Nephron progenitor cell (in vitro differentiated cells): ENCODE data around the gene LGR6.

Experiments used
- DNase-seq: peaks from one replicate; pipeline ENCODE4 v3.0.0; 2021
- H3K27ac Mint-ChIP-seq: 2 replicates; pipeline ENCODE4 v1.8.0; 2021; ENCODE audit warnings: mild to moderate bottlenecking, moderate library complexity, mixed read lengths
- H3K27me3 Mint-ChIP-seq: 2 replicates; pipeline ENCODE4 v1.8.0; 2021; ENCODE audit warnings: mild to moderate bottlenecking, low read depth, mixed read lengths; ENCODE audit not compliant: poor library complexity
- H3K36me3 Mint-ChIP-seq: 2 replicates; pipeline ENCODE4 v1.8.0; 2021; ENCODE audit warnings: low read depth, mixed read lengths
- H3K4me1 Mint-ChIP-seq: 2 replicates; pipeline ENCODE4 v1.8.0; 2021; ENCODE audit warnings: mixed read lengths
- H3K4me3 Mint-ChIP-seq: 2 replicates; pipeline ENCODE4 v1.8.0; 2021; ENCODE audit warnings: mild to moderate bottlenecking, moderate library complexity, mixed read lengths
- H3K9me3 Mint-ChIP-seq: 2 replicates; pipeline ENCODE4 v1.8.0; 2021; ENCODE audit warnings: mild to moderate bottlenecking, moderate library complexity, mixed read lengths
- TF ChIP-seq, protein P1 (sequence below): fragments of 200-600 bp; sonication (generic); IDR thresholded peaks from 2 replicates; pipeline ENCODE4 v1.5.0; 2021; ENCODE audit warnings: antibody characterized with exemption

LGR6 gene

DNA sequence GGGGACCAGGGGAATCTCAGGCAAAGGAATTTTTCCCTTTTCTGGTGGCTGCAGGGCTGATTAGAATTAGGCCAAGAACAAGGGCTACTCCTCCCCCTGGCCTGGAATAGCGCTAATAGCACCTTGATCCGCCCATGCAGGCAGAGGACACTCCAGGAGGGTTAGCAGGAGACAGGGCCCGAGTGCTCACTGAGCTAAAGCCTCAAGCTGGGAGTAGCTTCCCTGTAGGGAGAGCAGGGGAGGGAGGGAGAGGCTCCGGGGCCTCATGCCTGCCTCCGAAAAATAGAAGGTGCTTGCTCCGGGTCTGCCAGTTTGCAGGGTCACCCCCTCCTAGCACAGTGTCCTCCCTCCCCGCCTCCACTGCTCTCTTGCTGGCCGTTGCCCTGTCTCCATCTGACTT is 37.0 kb upstream of the LGR6 start:
- DNase-seq: no peak
- Mint-ChIP-seq H3K9me3 (no peaks in the 10 kb centered on the region), H3K27me3 (peaks cover 18% of the 10 kb centered on the region), H3K27ac (no peak overlapping the region), H3K4me3 (no peak overlapping the region), H3K36me3 (no peaks in the 10 kb centered on the region), H3K4me1 (peaks cover 69% of the 10 kb centered on the region)
- TF ChIP-seq, protein P1, sequence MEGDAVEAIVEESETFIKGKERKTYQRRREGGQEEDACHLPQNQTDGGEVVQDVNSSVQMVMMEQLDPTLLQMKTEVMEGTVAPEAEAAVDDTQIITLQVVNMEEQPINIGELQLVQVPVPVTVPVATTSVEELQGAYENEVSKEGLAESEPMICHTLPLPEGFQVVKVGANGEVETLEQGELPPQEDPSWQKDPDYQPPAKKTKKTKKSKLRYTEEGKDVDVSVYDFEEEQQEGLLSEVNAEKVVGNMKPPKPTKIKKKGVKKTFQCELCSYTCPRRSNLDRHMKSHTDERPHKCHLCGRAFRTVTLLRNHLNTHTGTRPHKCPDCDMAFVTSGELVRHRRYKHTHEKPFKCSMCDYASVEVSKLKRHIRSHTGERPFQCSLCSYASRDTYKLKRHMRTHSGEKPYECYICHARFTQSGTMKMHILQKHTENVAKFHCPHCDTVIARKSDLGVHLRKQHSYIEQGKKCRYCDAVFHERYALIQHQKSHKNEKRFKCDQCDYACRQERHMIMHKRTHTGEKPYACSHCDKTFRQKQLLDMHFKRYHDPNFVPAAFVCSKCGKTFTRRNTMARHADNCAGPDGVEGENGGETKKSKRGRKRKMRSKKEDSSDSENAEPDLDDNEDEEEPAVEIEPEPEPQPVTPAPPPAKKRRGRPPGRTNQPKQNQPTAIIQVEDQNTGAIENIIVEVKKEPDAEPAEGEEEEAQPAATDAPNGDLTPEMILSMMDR: no peak

DNA sequence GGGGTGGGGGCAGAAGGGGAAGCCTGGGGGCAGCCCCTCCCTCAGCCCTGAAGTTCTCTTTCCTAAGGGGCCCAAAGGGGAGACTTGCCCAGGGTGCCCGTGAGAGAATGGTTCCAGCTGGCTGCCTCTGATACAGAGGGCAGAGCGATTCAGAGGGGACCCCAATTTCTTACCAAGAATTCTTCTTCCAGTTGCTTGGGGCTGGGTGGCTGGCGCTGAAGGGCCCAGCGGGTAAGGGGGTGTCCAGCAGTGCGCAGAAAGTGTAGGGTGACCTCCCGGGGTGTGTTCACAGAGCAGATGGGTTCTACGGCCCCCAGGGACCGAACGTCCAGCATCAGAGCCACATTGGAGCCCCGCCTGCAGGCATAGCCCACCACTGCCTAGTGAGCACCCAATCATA is 35.7 kb upstream of the LGR6 start:
- TF ChIP-seq, protein P1: no peak
- no peak for DNase-seq
- Mint-ChIP-seq H3K36me3 (no peaks in the 10 kb centered on the region), H3K4me3 (no peak overlapping the region), H3K27me3 (peaks cover 13% of the 10 kb centered on the region), H3K9me3 (no peaks in the 10 kb centered on the region), H3K4me1 (peaks cover 76% of the 10 kb centered on the region), H3K27ac (no peak overlapping the region)

DNA sequence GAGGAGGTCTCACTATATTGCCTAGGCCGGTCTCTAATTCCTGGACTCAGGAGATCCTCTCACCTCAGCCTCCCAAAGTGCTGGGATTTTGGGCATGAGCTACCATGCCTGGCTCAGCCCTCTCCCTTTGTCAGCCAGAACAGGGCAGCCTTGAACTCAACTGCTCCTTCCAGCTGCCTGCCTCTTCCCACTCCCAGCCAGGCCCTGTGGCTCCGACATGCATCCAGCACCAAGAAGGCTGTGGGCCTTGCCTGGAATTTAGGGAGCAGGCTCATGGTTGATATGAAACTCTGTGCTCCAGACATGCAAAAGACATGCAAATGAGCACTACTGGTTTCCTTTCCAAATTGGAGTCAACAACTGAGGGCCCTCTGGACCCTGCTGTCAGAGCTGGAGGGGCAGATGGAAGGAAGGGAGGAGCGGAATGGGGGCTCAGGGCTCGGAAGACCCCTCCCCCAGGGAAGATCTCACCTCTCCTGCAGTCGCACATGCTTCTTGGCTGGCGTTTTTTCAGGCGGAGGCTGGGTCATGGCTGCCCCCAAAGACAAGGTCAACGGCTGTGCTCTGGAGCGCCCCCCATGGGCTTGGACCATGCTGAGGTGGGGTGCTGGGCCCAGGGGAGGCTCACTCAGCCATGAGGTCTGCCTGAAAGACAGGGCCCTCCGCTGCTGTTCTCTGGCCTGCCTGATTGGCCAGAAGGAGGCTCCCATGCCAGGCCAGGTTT is 34.6 kb upstream of the LGR6 start:
- TF ChIP-seq, protein P1: no peak
- peak overlapping the region; percentile 21 for H3K4me3 Mint-ChIP-seq
- DNase-seq: no peak
- H3K27me3 Mint-ChIP-seq: peaks cover 11% of the 10 kb centered on the region
- no peak overlapping the region for H3K27ac Mint-ChIP-seq
- H3K4me1 Mint-ChIP-seq: peaks cover 79% of the 10 kb centered on the region
- no peaks in the 10 kb centered on the region for H3K36me3 Mint-ChIP-seq
- H3K9me3 Mint-ChIP-seq: no peaks in the 10 kb centered on the region

- Mint-ChIP-seq H3K4me1 (peaks cover 83% of the 10 kb centered on the region), H3K36me3 (no peaks in the 10 kb centered on the region), H3K9me3 (no peaks in the 10 kb centered on the region), H3K4me3 (peak overlapping the region; percentile 21), H3K27ac (no peak overlapping the region), H3K27me3 (peaks cover 11% of the 10 kb centered on the region)
- TF ChIP-seq, protein P1: no peak
- DNase-seq: no peak
Observed at GRCh38 chr1:202159534-202160371, 33.8 kb upstream of the LGR6 start.

DNA sequence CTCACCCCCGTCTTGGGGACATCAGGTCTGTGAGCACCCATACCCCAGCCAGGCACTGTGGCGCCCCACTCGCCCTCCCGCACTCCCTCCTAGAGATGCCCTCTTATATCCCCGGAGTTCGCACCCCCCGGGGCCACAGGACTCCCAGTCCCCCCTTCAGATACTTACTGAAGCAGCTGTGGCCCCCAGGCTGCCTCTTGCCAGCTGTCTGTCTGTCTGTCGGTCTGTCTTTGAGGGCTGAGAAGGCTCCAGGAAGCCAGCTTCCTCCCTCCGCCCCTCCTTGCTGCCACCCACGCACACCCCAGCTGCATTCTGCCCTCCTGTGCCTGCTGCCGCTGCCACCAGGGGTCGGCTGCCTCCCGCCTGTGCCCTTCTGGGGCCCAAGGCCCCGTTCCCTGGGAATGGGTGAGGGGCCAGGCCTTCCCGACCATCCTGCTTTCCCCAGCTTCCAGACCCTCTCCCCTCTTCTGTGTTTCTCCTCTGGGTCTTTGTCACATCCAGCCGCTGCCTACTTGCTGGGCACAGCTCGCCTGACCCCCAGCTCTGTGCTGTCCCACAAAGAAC is 33.1 kb upstream of the LGR6 start, which contains the start of gene PTPN7:
PTPN7 (minus strand) TSS at position 226 of the 564 bp plus-strand sequence. CDS start 1,200 bp downstream, outside the sequence.
- TF ChIP-seq, protein P1: no peak
- Mint-ChIP-seq H3K27ac (peak within 1 kb of the TSS; percentile 58), H3K27me3 (peaks cover 11% of the 10 kb centered on the region), H3K36me3 (no peaks in the 10 kb centered on the region), H3K4me3 (peak within 1 kb of the TSS; percentile 28), H3K4me1 (peaks cover 81% of the 10 kb centered on the region), H3K9me3 (no peaks in the 10 kb centered on the region)
- DNase-seq: no peak
